ENCODE measurements around the gene ZC3H13.

ZC3H13 gene

DNA sequence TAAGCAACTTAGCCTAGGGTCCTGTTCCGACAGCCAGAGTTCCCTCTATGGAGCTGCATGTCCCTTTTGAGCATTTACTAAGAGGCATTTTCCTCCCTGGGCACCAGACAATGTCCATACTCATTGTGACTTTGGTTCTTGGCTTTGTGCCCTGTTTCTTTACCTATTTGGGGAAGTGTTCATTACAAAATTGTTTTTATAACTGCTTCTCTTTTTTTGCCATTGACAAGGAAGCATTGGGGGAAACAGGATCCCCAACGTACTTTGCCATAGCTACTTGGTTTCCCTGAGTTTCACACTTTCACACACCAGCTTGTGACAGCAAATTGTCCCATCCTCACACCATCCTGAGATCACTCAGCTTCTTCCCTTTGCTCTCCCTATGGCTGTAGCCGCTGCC is 119.9 kb downstream of the ZC3H13 start:
- DNase-seq, result no peak

DNA sequence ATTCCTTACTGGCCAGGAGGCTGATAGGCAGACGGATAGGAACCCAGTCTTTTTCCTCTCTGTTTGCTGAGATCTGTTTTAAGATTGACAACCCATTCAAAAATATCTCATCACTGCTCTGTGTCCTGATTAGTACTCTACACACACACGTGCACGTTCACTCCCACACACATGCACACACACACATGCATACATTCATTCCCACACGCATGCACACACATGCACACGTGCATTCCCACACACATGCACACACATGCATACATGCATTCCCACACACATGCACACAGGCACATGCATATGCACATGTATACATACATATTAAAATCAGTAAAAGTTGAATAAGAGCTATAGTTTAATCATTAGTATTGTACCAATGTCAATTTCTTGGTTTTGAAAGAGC is 120.4 kb downstream of the ZC3H13 start:
- DNase-seq, result no peak

DNA sequence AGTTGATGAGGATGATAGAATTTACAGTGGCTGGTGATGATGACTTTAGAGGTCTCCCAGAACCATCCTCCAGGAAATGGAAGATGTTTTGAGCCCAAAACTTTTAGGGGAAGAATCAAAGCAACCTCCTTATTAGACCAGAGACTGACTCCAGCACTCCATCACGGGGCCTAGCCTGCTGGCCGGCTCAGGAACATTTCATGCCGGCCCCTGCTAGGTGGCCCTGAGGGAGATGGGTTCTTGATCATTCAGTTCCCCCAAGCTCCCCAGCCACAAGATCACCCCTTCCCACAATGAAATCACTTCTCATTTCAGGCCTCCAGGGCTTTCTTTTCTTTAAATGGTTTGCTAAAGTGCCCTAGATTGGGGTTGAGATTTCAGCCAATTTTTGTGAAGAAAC is 121.3 kb downstream of the ZC3H13 start:
- no peak for DNase-seq

DNA sequence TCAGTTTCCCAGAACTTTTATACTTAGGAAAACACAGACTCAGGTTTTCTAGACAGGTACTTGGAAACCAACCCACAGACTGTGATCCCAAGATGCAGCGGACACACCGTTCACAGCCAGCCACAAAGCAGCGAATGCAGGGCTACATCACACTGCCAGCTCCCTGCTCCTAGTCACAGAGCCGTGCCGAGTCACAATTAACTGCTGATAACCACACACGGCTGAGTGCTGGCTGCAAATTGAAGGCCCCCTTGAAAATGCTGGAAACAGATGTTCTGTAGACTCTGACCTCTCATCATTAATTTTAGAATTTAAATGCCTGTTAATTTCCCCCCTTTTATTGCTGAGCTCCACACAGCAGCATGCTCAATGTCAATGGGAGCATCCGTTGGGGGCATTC is 122.4 kb downstream of the ZC3H13 start:
- peak; percentile 16 for DNase-seq

DNA sequence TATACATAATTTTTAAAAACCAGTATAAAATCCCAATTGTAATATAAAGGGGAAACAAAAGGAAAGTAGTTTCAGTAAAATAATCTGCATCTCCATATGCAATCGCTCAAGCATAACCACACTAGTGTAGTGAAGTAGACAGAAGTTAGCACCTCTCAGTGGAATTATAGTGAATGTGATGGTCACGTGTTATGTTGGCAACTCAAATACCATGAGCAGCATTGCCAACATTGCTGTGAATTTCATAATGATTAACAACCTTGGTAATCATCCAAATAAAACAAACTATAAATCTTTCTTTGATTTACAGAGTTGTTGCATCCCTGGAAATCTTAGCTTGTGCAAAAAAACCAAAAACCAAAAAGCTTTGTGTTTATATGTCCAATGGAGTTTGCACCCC is 123.7 kb downstream of the ZC3H13 start:
- DNase-seq, result no peak

DNA sequence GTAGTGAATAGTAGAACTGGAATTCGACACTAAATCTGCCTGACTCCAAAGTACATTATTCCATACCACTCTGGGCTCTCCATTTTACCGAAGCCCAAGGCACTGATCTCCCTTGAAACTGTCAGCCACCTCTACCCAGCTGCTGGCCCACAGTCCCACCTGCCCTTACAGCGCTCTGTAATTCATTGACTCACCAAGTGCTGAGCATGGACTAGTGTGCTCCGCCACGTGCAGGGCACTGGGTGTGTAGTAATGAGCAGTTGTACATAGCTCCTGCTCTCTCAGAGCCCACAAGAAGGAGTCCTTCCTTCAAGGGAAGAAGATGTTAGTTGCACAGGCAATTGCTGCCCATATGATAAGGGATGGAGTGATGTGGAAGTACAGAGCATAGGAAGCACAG is 124.4 kb downstream of the ZC3H13 start:
- no peak for DNase-seq

DNA sequence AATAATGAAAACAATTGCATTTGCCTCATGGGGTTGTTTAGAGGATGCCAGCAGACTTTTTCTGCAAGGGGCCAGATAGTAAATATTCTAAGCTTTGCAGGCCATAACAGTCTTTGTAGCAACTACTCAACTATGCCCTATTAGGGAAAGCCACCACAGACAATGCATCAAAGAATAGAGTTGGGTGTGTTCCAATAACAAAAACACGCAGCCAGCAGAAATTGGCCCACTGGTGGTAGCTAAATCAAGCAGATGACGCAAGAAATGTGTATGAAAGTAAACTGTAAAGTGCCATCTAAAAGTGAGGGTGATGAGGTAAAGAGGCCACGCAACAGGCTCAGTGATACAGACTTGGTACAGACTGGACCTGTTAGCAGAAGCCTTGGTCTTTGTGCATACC is 125.8 kb downstream of the ZC3H13 start:
- no peak for DNase-seq

DNA sequence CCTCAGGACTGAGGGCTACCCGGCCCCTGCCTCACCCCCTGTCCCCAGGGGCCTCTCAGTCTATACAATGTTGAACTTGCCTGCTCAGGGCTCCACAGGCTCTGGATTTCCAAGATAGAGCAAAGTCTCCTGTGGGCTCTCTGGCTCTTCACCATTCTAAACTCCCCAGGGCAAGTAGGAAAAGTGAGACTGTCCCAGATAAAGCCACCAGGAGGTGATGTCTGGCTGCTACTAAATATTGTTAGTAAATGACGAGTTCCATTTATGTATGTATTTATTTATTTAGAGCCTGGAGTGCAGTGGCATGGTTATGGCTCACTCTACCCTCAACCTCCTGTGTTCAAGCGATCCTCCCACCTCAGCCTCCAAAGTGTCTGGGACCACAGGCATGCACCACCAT is 127.4 kb downstream of the ZC3H13 start:
- DNase-seq, result no peak

DNA sequence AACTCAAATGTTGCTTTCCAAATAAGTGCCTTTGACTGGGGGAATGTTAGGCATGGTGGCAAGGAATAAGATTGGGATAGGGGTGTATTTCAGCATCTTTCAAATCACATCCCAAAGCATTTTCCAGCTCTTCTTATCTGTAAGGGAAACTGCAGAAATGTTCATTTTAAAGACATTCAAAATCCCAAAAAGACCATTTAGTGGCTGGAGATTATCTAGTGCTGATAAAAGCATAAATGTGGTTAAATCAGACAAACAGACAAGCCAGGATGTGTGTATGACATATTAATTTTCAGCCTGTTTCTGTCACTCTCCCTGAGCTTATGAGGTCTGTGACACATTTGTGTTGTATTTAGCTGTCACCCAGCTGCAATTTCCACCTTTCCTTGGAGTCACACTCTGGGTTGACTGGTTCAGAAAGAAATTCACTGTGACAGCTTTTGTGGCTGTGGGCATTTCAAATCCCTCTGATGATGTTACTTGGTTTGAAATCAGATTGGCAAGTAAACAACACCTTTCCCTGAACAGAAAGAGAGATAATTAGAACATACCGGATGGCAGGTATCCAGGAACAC is 131.3 kb downstream of the ZC3H13 start:
- DNase-seq, result no peak

DNA sequence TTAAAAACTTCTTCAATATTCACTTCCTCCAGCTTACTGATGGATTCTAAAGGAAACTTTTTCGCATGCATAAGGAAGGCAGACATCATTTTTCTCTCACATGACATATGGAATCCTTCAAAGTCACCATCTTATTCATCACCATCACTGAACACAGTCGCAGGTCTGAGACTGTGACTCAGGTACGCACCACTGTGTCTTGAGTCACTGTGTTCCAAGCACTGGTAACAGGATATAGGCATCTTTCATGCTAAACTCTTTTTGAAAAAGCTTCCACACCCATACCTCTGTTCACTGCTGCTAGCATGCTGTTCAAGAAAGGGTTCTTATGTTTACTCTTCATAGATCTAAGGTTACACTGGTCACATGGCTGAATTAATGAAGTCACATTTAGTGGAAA is 133.9 kb downstream of the ZC3H13 start:
- no peak for DNase-seq

DNA sequence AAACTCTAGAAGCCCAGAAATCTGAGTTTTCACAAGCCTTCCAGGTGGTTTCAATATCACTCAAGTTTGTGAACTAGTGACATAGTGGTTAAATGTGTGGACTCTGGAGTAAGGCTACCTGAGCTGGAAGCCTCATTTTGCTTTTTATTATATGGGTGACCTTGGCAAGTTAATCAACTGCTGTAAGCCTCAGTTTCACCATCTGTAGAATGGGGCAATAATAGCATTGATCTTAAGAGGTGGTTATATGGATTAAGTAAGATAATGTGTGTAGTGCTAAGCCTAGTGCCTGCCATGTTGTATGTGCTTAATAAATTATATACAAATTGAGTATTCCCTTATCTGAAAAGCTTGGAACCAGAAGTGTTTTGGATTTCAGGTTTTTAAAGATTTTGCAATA is 135.5 kb downstream of the ZC3H13 start:
- DNase-seq, result no peak

DNA sequence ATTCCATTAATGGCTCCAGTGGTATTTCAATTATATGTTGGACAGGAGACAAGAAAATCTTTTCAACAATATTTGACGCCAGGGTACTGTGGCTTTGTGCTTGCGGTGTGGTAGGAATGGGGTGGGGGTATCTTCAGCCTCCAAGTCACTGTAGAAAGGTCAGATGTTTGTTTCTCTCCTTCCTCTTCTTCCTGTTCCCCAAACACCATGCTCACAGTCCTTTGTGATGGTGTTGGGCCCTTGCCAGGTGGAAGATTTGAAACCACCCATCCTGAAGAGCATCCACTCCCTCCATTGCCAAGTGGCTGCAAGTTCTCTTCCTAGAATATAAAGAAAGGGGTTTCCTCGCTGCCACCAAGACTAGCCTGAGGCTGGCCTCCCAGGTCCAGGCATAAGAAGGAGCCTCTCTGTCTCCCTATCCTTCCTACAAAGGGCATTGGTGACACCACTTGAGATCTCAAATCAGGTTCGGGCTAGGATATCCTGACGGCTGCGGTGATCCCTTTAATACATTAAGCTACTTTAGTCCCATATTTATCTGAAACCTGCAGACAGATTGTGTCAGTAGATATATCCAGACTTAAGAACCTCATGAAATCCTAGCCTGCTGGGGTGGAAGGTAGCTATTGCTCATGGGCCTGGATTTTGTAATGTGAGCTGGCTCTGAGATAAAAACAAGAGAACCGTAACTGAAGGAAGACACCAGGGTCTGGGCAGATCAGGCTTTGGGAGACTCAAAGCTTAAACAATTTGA is 136.7 kb downstream of the ZC3H13 start:
- no peak for DNase-seq

DNA sequence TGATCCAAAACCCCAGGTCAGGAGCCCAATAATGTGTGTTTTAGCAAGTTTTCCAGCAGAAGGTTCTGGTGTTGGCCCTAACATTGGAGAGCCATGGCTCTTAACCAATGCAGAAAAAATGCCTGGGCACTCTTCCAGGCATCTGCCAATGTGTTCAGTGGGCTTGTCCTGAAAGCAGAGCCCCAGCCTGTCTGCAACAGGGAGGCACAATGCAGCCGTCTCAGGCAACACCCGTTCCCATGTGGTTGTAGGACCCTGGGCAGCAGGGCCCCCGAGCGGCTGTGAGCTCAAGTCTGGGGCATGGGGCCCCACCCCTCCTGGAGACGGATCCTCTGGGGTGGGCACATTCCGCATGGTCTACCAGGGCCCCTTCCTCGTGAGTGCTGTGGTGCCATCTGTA is 142.9 kb downstream of the ZC3H13 start:
- DNase-seq, result no peak

DNA sequence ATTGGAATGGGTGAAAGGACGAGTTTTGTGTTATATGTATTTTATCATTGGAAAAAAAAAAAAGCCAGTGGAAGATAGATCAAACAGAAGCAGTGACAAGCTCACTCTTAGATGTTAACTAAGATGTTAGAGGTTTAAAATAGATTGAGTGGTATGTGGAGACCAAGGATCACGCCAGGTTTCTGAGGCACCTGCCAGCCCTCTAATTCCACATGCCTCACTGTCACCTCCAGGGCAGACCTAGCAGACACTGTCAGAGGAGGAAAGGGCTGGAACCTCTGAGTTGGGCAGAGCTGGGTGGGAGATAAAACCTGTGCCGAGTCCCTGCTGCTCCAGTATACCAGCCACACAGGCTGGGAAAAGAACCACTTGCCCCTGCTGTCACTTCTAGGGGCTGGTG is 143.5 kb downstream of the ZC3H13 start:
- no peak for DNase-seq

DNA sequence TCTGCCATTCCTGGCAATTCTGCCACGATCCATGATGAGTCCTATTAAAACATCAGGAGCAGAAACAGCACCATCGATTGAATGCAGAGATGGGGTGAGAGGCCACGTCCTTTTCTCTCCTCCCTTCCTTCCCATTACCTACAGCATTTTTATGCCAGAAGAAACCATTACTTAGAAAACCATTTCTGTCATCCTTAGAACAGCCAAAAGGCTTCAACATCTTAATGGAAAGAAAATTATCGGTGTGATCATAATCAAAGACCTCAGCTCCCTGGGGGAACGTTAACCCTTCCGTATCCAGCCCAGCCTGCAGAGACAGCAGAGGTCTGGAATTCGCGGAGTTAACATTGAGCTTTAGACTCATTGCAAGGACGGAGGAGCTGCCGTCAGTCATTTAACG is 145.0 kb downstream of the ZC3H13 start:
- peak; percentile 59 for DNase-seq

Data from NCI-H2227 treated with DMSO at 0.1 percent for 48 hours (cell line).